ENCODE measurements around the gene TTC5.
"Not testable (repeated sequence)": the region's sequence is repeated elsewhere in the genome, so short reads cannot be mapped to it uniquely, and the experiment has no call there.

TTC5 gene

GRCh38 chr14:20295067-20295466 is 10.7 kb downstream of the TTC5 start:
- no peak for DNase-seq
- Mint-ChIP-seq H3K9me3 (no peaks in the 10 kb centered on the region), H3K27me3 (ENCODE audit: low read depth, poor library complexity) (no peaks in the 10 kb centered on the region), H3K36me3 (ENCODE audit: low read depth) (peaks cover 58% of the 10 kb centered on the region), H3K4me3 (no peak overlapping the region), H3K27ac (no peak overlapping the region), H3K4me1 (no peaks in the 10 kb centered on the region)
- TF ChIP-seq CTCF (IDR thresholded peaks at IDR 0.05): no peak

GRCh38 chr14:20294636-20295035 is 11.1 kb downstream of the TTC5 start:
- Mint-ChIP-seq H3K9me3 (no peaks in the 10 kb centered on the region), H3K36me3 (ENCODE audit: low read depth) (peaks cover 61% of the 10 kb centered on the region), H3K27ac (no peak overlapping the region), H3K4me1 (no peaks in the 10 kb centered on the region), H3K4me3 (no peak overlapping the region), H3K27me3 (ENCODE audit: low read depth, poor library complexity) (no peaks in the 10 kb centered on the region)
- DNase-seq: no peak
- TF ChIP-seq CTCF (IDR thresholded peaks at IDR 0.05): no peak

GRCh38 chr14:20281998-20282397 is 23.8 kb downstream of the TTC5 start:
- not testable (repeated sequence) for H3K27me3 Mint-ChIP-seq (ENCODE audit: low read depth, poor library complexity); DNase-seq; H3K4me1 Mint-ChIP-seq; H3K4me3 Mint-ChIP-seq; H3K27ac Mint-ChIP-seq
- Mint-ChIP-seq H3K36me3 (ENCODE audit: low read depth) (peaks cover 95% of the 10 kb centered on the region), H3K9me3 (peaks cover 76% of the 10 kb centered on the region)

- not testable (repeated sequence) for H3K27me3 Mint-ChIP-seq (ENCODE audit: low read depth, poor library complexity); H3K27ac Mint-ChIP-seq; H3K4me1 Mint-ChIP-seq; H3K4me3 Mint-ChIP-seq; DNase-seq
- Mint-ChIP-seq H3K9me3 (peaks cover 83% of the 10 kb centered on the region), H3K36me3 (ENCODE audit: low read depth) (peaks cover 92% of the 10 kb centered on the region)
These were observed 25.5 kb downstream of the TTC5 start for GRCh38 chr14:20280265-20280664.

GRCh38 chr14:20278414-20278813 is 27.3 kb downstream of the TTC5 start:
- Mint-ChIP-seq H3K4me3 (no peak overlapping the region), H3K9me3 (peaks cover 90% of the 10 kb centered on the region), H3K27ac (no peak overlapping the region), H3K27me3 (ENCODE audit: low read depth, poor library complexity) (no peaks in the 10 kb centered on the region), H3K36me3 (ENCODE audit: low read depth) (peaks cover 95% of the 10 kb centered on the region), H3K4me1 (no peaks in the 10 kb centered on the region)
- no peak for DNase-seq
- TF ChIP-seq CTCF (IDR thresholded peaks at IDR 0.05): no peak

GRCh38 chr14:20277409-20277808 is 28.3 kb downstream of the TTC5 start:
- no peak for TF ChIP-seq CTCF (IDR thresholded peaks at IDR 0.05)
- Mint-ChIP-seq H3K9me3 (peaks cover 90% of the 10 kb centered on the region), H3K4me1 (no peaks in the 10 kb centered on the region), H3K36me3 (ENCODE audit: low read depth) (peaks cover 93% of the 10 kb centered on the region), H3K27ac (no peak overlapping the region), H3K4me3 (no peak overlapping the region), H3K27me3 (ENCODE audit: low read depth, poor library complexity) (no peaks in the 10 kb centered on the region)
- no peak for DNase-seq

GRCh38 chr14:20274062-20274461 is 31.7 kb downstream of the TTC5 start:
- peaks cover 5% of the 10 kb centered on the region for H3K27me3 Mint-ChIP-seq (ENCODE audit: low read depth, poor library complexity)
- TF ChIP-seq CTCF (IDR thresholded peaks at IDR 0.05): no peak
- H3K27ac Mint-ChIP-seq: no peak overlapping the region
- H3K4me3 Mint-ChIP-seq: no peak overlapping the region
- no peak for DNase-seq
- peaks cover 77% of the 10 kb centered on the region for H3K9me3 Mint-ChIP-seq
- H3K4me1 Mint-ChIP-seq: no peaks in the 10 kb centered on the region
- H3K36me3 Mint-ChIP-seq (ENCODE audit: low read depth): peaks cover 65% of the 10 kb centered on the region

- H3K36me3 Mint-ChIP-seq (ENCODE audit: low read depth); H3K27ac Mint-ChIP-seq; DNase-seq; H3K4me3 Mint-ChIP-seq; H3K27me3 Mint-ChIP-seq (ENCODE audit: low read depth, poor library complexity); H3K4me1 Mint-ChIP-seq: not testable (repeated sequence)
- peaks cover 32% of the 10 kb centered on the region for H3K9me3 Mint-ChIP-seq
These were observed 41.4 kb downstream of the TTC5 start for GRCh38 chr14:20264361-20264760.
